ENCODE measurements around the gene HOXB13. TPM values are rescaled to one million over a fixed set of nuclear protein-coding genes. Genes with fewer than 3 reads are reported as not detected.

Gene HOXB13
- total and polyA plus RNA-seq, 2 donors (not counting 3 experiments of a cell fraction or from before 2014, with no cell fraction given), result not detected

DNA sequence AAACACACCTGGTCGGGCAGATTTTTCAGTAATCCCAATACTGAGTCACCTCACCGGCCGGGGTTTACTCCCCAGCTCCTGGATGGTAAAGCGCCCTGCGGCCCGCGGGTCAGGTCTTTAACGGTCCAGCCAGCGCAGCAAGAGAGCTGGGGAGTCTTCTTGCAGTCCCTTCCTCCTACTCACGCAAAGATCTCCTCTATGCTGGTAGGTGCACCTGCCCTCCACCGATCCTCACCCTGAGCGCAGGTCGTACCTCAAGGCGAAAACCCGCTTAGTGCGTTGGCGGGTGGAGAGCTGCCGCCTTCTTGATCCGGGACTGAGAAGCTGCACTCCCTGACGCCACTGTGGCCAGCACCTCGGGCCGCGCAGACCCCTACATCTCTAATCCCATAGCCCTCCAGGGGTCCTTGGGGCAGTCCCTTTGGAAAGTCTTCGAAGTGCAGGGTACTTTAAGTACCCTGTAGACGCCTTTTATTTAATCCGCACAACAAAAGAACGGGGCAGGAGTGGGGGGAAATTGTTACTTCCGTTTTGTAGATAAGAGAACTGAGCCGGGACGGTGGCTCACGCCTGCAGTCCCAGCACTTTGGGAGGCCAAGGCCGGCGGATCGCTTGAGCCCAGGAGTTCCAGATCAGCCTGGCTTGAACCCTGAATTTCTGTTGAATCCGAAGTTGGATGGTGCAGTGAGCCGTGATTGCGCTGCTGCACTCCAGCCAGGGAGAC is 10.4 kb upstream of the HOXB13 start:
- H2AFZ ChIP-seq (ENCODE audit: low read depth, low read length), result no peak overlapping the region
- H3K9me3 ChIP-seq (replicated peaks; ENCODE audit: control insufficient read depth, insufficient read depth, low read length), result no peaks in the 10 kb centered on the region
- FAIRE-seq (no peak), DNase-seq (ENCODE audit: low read depth, low spot score) (no peak)
- H3K27me3 ChIP-seq (ENCODE audit: control insufficient read depth in 2 of 2, insufficient read depth in 2 of 2, low read length in 2 of 2), result peaks cover 82 to 96% of the 10 kb centered on the region in 2 experiments
- dilution Hi-C loops (cut with MboI; ENCODE audit: extremely low pct_ligation_motif_present, low sequenced_read_pairs) (no loop called here), intact Hi-C loops (cut with micrococcal nuclease) (no loop called here)
- ChIA-PET POLR2A (no interaction called here), CTCF (interaction anchor here (1.0 to 5.4 kb wide), 3 partner anchors 9 to 14 kb away, joined by 3 to 35 read pairs (median 3); no protein-coding TSS in a partner anchor)
- H3K36me3 ChIP-seq (ENCODE audit: control insufficient read depth in 2 of 2, extremely low read depth in 1 of 2, insufficient read depth in 2 of 2, low read length in 2 of 2), result no peaks in the 10 kb centered on the region
- H3K9me1 ChIP-seq (replicated peaks; ENCODE audit: control insufficient read depth, extremely low read depth, insufficient read depth, low read length), result no peaks in the 10 kb centered on the region
- no peak overlapping the region for H3K4me3 ChIP-seq (replicated peaks in 1 of 3; ENCODE audit: insufficient read depth in 1 of 3, low read depth in 1 of 3, low read length in 3 of 3)
- no peak overlapping the region for H3K9ac ChIP-seq (replicated peaks; ENCODE audit: extremely low read depth, insufficient read depth, low read length)
- no peaks in the 10 kb centered on the region for H3K4me1 ChIP-seq (ENCODE audit: control insufficient read depth, extremely low read depth, insufficient read depth, low read length)
- TF ChIP-seq JUN (IDR thresholded peaks at IDR 0.05; ENCODE audit: borderline replicate concordance, insufficient read depth, insufficient read length, low read depth), result no peak
- TF ChIP-seq EZH2 (IDR thresholded peaks at IDR 0.05; ENCODE audit: borderline replicate concordance, low read depth, low read length, severe bottlenecking), result peak; percentile 86
- H3K27ac ChIP-seq (ENCODE audit: insufficient read depth, low read depth, low read length), result no peak overlapping the region
- H3K79me2 ChIP-seq (ENCODE audit: control insufficient read depth, insufficient read depth, low read length), result no peaks in the 10 kb centered on the region
- no peaks in the 10 kb centered on the region for H4K20me1 ChIP-seq (replicated peaks; ENCODE audit: control insufficient read depth, extremely low read depth, insufficient read depth, low read length)
- no TSS peak for BruUV-seq (replicated peaks)
- H3K4me2 ChIP-seq (ENCODE audit: insufficient read depth, low read length), result no peak overlapping the region

DNA sequence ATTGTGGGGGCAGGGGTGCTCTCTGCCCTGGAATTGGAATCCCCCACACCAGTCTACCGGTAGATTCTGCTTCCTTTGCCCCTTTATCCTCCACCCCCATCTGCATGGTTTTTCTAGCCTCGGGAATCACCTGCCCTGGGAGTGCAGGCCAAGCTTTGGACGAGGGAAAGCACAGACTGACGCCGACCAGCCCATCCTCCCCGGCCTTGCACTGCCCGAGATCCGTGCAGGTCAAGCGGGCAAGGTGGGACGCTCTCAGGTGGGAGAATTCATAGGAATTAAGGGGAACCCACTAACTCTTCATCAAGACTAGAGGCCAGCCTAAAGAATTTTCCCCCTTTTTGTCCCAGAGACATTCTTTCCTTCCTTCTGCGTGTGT is 9.9 kb upstream of the HOXB13 start:
- no peak for TF ChIP-seq GATA2 (IDR thresholded peaks at IDR 0.05; ENCODE audit: insufficient read depth, insufficient read length, low read depth, low read length)
- no peak for TF ChIP-seq EZH2 (IDR thresholded peaks at IDR 0.05; ENCODE audit: borderline replicate concordance, low read depth, low read length, severe bottlenecking)
- TF ChIP-seq MYC (IDR thresholded peaks at IDR 0.05; ENCODE audit: low read depth, low read length), result no peak
- no peak for TF ChIP-seq POLR2A (IDR thresholded peaks at IDR 0.05; ENCODE audit: low read depth, low read length)
- TF ChIP-seq JUN (IDR thresholded peaks at IDR 0.05; ENCODE audit: borderline replicate concordance, insufficient read depth, insufficient read length, low read depth), result no peak
- no peak for TF ChIP-seq FOS (IDR thresholded peaks at IDR 0.05; ENCODE audit: borderline replicate concordance, insufficient read depth, low read length)
- TF ChIP-seq, protein P1, sequence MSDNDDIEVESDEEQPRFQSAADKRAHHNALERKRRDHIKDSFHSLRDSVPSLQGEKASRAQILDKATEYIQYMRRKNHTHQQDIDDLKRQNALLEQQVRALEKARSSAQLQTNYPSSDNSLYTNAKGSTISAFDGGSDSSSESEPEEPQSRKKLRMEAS (IDR thresholded peaks at IDR 0.05; ENCODE audit: insufficient read depth, insufficient read length), result no peak
- TF ChIP-seq, protein P2, sequence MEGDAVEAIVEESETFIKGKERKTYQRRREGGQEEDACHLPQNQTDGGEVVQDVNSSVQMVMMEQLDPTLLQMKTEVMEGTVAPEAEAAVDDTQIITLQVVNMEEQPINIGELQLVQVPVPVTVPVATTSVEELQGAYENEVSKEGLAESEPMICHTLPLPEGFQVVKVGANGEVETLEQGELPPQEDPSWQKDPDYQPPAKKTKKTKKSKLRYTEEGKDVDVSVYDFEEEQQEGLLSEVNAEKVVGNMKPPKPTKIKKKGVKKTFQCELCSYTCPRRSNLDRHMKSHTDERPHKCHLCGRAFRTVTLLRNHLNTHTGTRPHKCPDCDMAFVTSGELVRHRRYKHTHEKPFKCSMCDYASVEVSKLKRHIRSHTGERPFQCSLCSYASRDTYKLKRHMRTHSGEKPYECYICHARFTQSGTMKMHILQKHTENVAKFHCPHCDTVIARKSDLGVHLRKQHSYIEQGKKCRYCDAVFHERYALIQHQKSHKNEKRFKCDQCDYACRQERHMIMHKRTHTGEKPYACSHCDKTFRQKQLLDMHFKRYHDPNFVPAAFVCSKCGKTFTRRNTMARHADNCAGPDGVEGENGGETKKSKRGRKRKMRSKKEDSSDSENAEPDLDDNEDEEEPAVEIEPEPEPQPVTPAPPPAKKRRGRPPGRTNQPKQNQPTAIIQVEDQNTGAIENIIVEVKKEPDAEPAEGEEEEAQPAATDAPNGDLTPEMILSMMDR (IDR thresholded peaks at IDR 0.05; ENCODE audit: extremely low read depth in 1 of 2, insufficient read depth in 1 of 2, low read depth in 1 of 2, low read length in 2 of 2), result no peak
- TF ChIP-seq POLR2AphosphoS5 (IDR thresholded peaks at IDR 0.05; ENCODE audit: insufficient read depth, low read depth, low read length), result no peak
- H3K9me3 ChIP-seq (replicated peaks; ENCODE audit: control insufficient read depth, insufficient read depth, low read length), result no peaks in the 10 kb centered on the region
- DNase-seq (ENCODE audit: low read depth, low spot score) (no peak), FAIRE-seq (no peak)
- no peak overlapping the region for H3K4me2 ChIP-seq (ENCODE audit: insufficient read depth, low read length)
- H3K27me3 ChIP-seq (ENCODE audit: control insufficient read depth in 2 of 2, insufficient read depth in 2 of 2, low read length in 2 of 2), result peaks cover 82 to 96% of the 10 kb centered on the region in 2 experiments
- no peaks in the 10 kb centered on the region for H3K9me1 ChIP-seq (replicated peaks; ENCODE audit: control insufficient read depth, extremely low read depth, insufficient read depth, low read length)
- no peak overlapping the region for H2AFZ ChIP-seq (ENCODE audit: low read depth, low read length)
- H3K27ac ChIP-seq (ENCODE audit: insufficient read depth, low read depth, low read length), result no peak overlapping the region
- H3K9ac ChIP-seq (replicated peaks; ENCODE audit: extremely low read depth, insufficient read depth, low read length), result no peak overlapping the region
- POLR2A ChIA-PET, result no interaction called here
- no peaks in the 10 kb centered on the region for H3K4me1 ChIP-seq (ENCODE audit: control insufficient read depth, extremely low read depth, insufficient read depth, low read length)
- CTCF ChIA-PET, result interaction anchor here (1.0 to 5.4 kb wide), 5 partner anchors 10 to 141 kb away, joined by 3 to 35 read pairs (median 10); no protein-coding TSS in a partner anchor
- H3K4me3 ChIP-seq (replicated peaks in 1 of 3; ENCODE audit: insufficient read depth in 1 of 3, low read depth in 1 of 3, low read length in 3 of 3), result no peak overlapping the region
- H3K79me2 ChIP-seq (ENCODE audit: control insufficient read depth, insufficient read depth, low read length), result no peaks in the 10 kb centered on the region
- H4K20me1 ChIP-seq (replicated peaks; ENCODE audit: control insufficient read depth, extremely low read depth, insufficient read depth, low read length), result no peaks in the 10 kb centered on the region
- no TSS peak for BruUV-seq (replicated peaks)
- no peaks in the 10 kb centered on the region for H3K36me3 ChIP-seq (ENCODE audit: control insufficient read depth in 2 of 2, extremely low read depth in 1 of 2, insufficient read depth in 2 of 2, low read length in 2 of 2)
- dilution Hi-C loops (cut with MboI; ENCODE audit: extremely low pct_ligation_motif_present, low sequenced_read_pairs) (no loop called here), intact Hi-C loops (cut with micrococcal nuclease) (no loop called here)

All from endothelial cell of umbilical vein (primary cell).